Sigmoid colon (tissue), 7 donors: ENCODE results near the gene NSUN6. TPM values are rescaled to one million over a fixed set of nuclear protein-coding genes. Genes with fewer than 3 reads are reported as not detected.
"Not testable (repeated sequence)": the region's sequence is repeated elsewhere in the genome, so short reads cannot be mapped to it uniquely, and the experiment has no call there.

Experiments
- DNase-seq: peaks from one replicate; pipeline ENCODE4 v3.0.0-alpha.2; 2019
- H3K27ac ChIP-seq, 4 donors: fragments of 200-600 bp; sonication (generic); one replicate each; pipeline ENCODE4 v1.5.1; 2016 to 2019; ENCODE audit warnings: mild to moderate bottlenecking in 1 of 4
- H3K27me3 ChIP-seq, 3 donors: fragments of 200-600 bp; sonication (generic); one replicate each; pipeline ENCODE4 v1.5.1; 2019; ENCODE audit warnings: mild to moderate bottlenecking in 1 of 3
- H3K36me3 ChIP-seq, 4 donors: fragments of 200-600 bp; sonication (generic); one replicate each; pipeline ENCODE4 v1.5.1; 2016 to 2019
- H3K4me1 ChIP-seq, 4 donors: fragments of 200-600 bp; sonication (generic); one replicate each; pipeline ENCODE4 v1.5.1; 2017 to 2019
- H3K4me3 ChIP-seq, 4 donors: fragments of 200-600 bp; sonication (generic); one replicate each; pipeline ENCODE4 v1.5.1; 2017 to 2019; ENCODE audit warnings: mild to moderate bottlenecking in 2 of 4, moderate library complexity in 1 of 4
- H3K9me3 ChIP-seq, 4 donors: fragments of 200-600 bp in 3 of 4; sonication (generic) in 3 of 4; one replicate each; pipeline versions ENCODE4 v1.5.1 to v1.6.1; 2013 to 2019
- EP300 ChIP-seq, 4 donors: sonication (generic); formaldehyde crosslinking; IDR thresholded peaks; one replicate each; pipeline ENCODE4 v1.6.1; 2017; ENCODE audit warnings: antibody characterized with exemption in 4 of 4
- POLR2A ChIP-seq, 2 donors: fragments of 450-650 bp; IDR thresholded peaks; one replicate each; pipeline ENCODE4 v1.6.1; 2016; ENCODE audit warnings: antibody characterized with exemption in 2 of 2, mild to moderate bottlenecking in 2 of 2, moderate library complexity in 2 of 2
- POLR2AphosphoS5 ChIP-seq, 4 donors: sonication (generic); formaldehyde crosslinking; IDR thresholded peaks; one replicate each; pipeline ENCODE4 v1.6.1; 2017; ENCODE audit warnings: antibody characterized with exemption in 4 of 4
- WGBS, 2 donors: extraction: QIAGEN DNeasy Blood & Tissue Kit; methylation state at CpG; one replicate each; pipeline ENCODE4 v1.1.7; 2013; 5-methylcytosine and 5-hydroxymethylcytosine counted together
- intact Hi-C: fragments of 100-400 bp; cut with DNase I; formaldehyde crosslinking; loops from one replicate; pipeline ENCODE4 v1.15.1; 2023
- polyA plus RNA-seq, 3 donors: library from polyadenylated mRNA; stranded (reverse); fragments of 200-250 nt; gene quantifications; one replicate each; pipeline ENCODE4 v1.2.3, GENCODE V29; 2013
- total RNA-seq, 4 donors: library from RNA; depleted of rRNA; stranded (reverse); fragments of >200 nt; gene quantifications; one replicate each; pipeline ENCODE4 v1.1.0, GENCODE V29; 2016
- TF ChIP-seq, protein P1 (sequence below), 4 experiments: fragments of 450-650 bp in 3 of 4; fragments of 200-600 bp in 1 of 4; IDR thresholded peaks; one replicate each; pipeline ENCODE4 v1.5.1; 2016 to 2019; ENCODE audit warnings: antibody characterized with exemption in 4 of 4, mild to moderate bottlenecking in 3 of 4, moderate library complexity in 2 of 4
- donor health status: healthy with polysubstance abuse.
- donor health status: Bipolar disorder and iron deficiency.
- donor health status: healthy.

The NSUN6 gene
- total and polyA plus RNA-seq, 7 donors = 4.4 to 20.2 (median 7.3) TPM

DNA sequence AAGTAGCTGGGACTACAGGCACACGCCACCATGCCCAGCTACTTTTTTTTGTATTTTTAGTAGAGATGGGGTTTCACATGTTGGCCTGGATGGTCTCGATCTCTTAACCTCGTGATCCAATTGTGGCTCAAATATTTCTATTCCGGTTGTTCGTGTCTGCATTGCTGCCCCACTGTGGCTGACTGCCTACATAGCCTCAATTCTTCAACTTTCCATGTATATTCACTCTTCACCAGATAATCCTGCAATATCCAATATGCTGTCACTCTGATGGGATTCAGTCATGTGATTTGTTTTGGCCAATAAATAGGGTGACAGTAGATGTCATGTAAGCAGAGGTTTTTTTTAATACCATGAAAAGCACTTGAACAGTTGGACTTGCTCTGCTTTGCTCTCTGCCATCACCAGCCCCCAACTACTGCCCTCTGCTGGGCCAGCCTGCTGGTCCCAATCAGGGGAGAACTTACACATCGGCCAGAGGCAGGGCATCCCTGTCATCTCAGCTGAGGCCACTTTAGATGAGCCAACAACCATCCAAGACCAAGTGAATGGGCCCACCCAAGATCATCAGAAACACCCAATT is 56.7 kb downstream of the NSUN6 start:
- Histone ChIP-seq H3K9me3 (no peaks in the 10 kb centered on the region), H3K36me3 (peaks cover 0 to 17% (median 0%) of the 10 kb centered on the region in 4 donors), H3K4me1 (no peaks in the 10 kb centered on the region), H3K27ac (no peak overlapping the region), H3K27me3 (no peaks in the 10 kb centered on the region), H3K4me3 (no peak overlapping the region)
- TF ChIP-seq, protein P1, sequence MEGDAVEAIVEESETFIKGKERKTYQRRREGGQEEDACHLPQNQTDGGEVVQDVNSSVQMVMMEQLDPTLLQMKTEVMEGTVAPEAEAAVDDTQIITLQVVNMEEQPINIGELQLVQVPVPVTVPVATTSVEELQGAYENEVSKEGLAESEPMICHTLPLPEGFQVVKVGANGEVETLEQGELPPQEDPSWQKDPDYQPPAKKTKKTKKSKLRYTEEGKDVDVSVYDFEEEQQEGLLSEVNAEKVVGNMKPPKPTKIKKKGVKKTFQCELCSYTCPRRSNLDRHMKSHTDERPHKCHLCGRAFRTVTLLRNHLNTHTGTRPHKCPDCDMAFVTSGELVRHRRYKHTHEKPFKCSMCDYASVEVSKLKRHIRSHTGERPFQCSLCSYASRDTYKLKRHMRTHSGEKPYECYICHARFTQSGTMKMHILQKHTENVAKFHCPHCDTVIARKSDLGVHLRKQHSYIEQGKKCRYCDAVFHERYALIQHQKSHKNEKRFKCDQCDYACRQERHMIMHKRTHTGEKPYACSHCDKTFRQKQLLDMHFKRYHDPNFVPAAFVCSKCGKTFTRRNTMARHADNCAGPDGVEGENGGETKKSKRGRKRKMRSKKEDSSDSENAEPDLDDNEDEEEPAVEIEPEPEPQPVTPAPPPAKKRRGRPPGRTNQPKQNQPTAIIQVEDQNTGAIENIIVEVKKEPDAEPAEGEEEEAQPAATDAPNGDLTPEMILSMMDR (IDR thresholded peaks at IDR 0.05) = no peak
- TF ChIP-seq EP300 (IDR thresholded peaks at IDR 0.05) = no peak
- TF ChIP-seq POLR2A (IDR thresholded peaks at IDR 0.05) = no peak
- TF ChIP-seq POLR2AphosphoS5 (IDR thresholded peaks at IDR 0.05) = no peak
- intact Hi-C loops = no loop called here
- WGBS, 2 donors = 88 to 96% methylated on average over 6 of the region's 6 CpGs
- no peak for DNase-seq

DNA sequence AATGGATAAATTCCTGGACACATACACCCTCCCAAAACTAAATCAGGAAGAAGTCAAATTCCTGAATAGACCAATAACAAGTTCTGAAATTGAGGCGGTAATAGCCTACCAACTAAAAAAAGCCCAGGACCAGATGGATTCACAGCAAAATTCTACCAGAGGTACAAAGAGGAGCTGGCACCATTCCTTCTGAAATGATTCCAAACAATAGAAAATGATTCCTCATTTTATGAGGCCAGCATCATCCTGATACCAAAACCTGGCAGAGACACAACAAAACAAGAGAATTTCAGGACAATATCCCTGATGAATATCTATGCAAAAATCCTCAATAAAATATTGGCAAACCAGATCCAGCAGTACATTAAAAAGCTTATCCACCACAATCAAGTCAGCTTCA is 60.2 kb downstream of the NSUN6 start:
- H3K4me3 ChIP-seq, DNase-seq, H3K4me1 ChIP-seq, H3K27ac ChIP-seq, H3K9me3 ChIP-seq, intact Hi-C loops, H3K27me3 ChIP-seq: not testable (repeated sequence)
- WGBS, 2 donors = 96 to 98% methylated on average over 1 of the region's 1 CpG
- H3K36me3 ChIP-seq = peaks cover 0 to 19% (median 5%) of the 10 kb centered on the region in 4 donors

DNA sequence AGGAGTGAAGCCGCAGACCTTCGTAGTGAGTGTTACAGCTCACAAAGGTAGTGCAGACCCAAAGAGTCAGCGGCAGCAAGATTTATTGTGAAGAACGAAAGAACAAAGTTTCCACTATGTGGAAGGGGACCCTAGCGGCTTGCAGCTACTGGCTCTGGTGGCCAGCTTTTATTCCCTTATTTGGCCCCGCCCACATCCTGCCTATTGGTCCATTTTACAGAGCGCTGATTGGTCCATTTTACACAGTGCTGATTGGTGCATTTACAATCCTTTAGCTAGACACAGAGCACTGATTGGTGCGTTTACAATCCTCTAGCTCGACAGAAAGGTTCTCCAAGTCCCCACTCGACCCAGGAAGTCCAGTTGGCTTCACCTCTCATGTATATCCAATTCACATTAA is 64.8 kb downstream of the NSUN6 start:
- H3K36me3 ChIP-seq = peaks cover 0 to 26% (median 5%) of the 10 kb centered on the region in 4 donors
- not testable (repeated sequence) for H3K27me3 ChIP-seq
- WGBS, 2 donors = 98% methylated on average over 10 of the region's 10 CpGs

DNA sequence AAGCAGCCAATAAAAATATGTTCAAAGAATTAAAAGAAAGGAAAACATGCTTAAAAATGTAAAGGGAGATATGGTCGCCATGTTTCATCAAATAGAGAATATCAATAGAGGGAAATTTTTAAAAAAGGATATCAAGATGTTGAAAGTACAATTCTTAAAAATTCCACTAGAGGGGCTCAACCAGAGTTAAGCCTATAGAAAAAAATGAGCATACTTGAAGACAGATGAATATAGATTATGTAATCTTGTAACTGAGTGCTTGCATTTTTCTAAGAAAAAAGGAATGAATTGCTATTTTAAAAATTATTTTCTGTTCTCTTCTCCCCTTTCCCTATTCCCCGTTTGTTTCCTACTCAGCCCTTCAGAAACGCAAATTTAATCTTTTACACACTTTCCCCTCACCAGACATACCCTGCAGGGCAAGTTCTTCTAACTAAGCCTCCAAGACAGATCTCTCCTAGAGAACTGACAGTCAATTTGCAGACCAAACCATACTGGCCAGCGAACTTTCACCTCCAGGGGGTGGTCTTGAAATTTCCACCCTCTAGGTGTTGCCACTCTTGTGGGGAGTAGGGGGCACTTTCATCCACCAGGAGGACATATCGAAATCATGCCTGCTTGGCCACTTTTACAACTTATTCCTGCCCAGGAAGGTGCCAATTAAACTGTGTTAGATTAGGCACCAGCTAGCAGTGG is 67.7 kb downstream of the NSUN6 start:
- no peak overlapping the region for H3K4me3 ChIP-seq
- no peak overlapping the region for H3K27ac ChIP-seq
- intact Hi-C loops = no loop called here
- H3K9me3 ChIP-seq = peaks cover 0 to under 1% (median 0%) of the 10 kb centered on the region in 4 donors
- no peaks in the 10 kb centered on the region for H3K4me1 ChIP-seq
- TF ChIP-seq EP300 (IDR thresholded peaks at IDR 0.05) = no peak
- no peak for TF ChIP-seq POLR2AphosphoS5 (IDR thresholded peaks at IDR 0.05)
- no peaks in the 10 kb centered on the region for H3K27me3 ChIP-seq
- H3K36me3 ChIP-seq = peaks cover 0 to 42% (median 5%) of the 10 kb centered on the region in 4 donors
- 88 to 93% methylated on average over 5 of the region's 5 CpGs for WGBS, 2 donors
- DNase-seq = no peak

More for the DNA sequence above, 64.8 kb downstream of the NSUN6 start:
- intact Hi-C loops, H3K4me1 ChIP-seq, H3K27ac ChIP-seq, H3K9me3 ChIP-seq, H3K4me3 ChIP-seq, DNase-seq: not testable (repeated sequence)

DNA sequence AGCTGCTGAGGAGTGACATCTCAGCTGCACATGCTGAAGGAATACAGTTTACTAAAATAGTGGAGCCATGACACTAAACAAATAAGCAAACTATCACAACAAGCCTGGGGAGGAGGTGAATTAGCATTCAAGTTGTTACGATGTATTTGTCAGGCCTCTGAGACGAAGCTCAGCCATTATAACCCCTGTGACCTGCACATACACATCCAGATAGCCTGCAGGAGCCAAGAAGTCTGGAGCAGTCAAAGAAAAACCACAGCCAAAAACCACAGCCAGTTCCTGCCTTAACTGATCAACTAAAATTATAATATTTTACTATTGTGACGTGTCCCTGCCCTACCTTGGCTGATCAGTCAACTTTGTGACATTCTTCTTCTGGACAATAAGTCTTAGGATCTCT is 68.6 kb downstream of the NSUN6 start:
- no peak for DNase-seq
- 64 to 85% methylated on average over 3 of the region's 3 CpGs for WGBS, 2 donors
- Histone ChIP-seq H3K9me3 (peaks cover 0 to 8% (median 0%) of the 10 kb centered on the region in 4 donors), H3K27me3 (no peaks in the 10 kb centered on the region), H3K4me1 (no peaks in the 10 kb centered on the region), H3K4me3 (no peak overlapping the region), H3K27ac (no peak overlapping the region), H3K36me3 (peaks cover 0 to 42% (median 3%) of the 10 kb centered on the region in 4 donors)
- TF ChIP-seq POLR2A (IDR thresholded peaks at IDR 0.05) = no peak
- TF ChIP-seq POLR2AphosphoS5 (IDR thresholded peaks at IDR 0.05) = no peak
- intact Hi-C loops = no loop called here

DNA sequence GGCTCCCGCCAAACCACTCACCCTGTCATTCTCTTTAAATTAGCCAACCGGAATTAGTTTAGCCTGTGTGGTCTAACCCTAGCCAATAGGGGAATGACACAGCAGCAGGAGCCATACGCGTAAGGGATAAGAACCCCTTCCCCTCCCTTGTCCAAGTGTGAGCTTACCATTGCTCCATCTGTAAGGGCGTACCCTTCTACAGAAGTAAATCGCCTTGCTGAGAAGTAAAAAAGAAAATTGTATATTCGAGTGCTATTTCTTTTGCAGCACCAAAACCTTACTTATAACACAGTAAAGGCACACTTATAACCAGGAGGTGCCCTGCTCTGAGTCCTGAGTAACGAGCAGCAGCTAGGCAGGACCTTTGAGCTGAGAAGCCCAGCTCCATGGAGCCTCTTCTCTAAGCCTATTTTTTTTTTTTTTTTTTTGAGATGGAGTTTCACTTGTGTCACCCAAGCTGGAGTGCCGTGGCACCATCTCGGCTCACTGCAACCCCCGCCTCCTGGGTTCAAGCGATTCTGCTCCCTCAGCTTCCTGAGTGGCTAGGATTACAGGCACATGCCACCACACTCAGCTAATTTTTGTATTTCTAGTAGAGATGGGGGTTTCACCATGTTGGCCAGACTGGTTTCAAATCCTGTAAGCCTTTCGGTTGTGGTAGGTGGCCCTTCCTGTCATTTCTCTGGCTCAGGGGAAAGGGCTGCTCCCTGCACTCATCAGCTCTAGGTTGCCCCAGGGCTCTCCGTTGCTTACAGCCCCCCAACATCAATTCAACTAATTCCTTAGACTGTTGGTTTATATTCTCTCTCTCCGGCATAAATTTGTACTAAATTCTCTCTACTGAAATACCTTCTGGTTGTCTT is 73.3 kb downstream of the NSUN6 start:
- Histone ChIP-seq H3K4me1 (no peaks in the 10 kb centered on the region), H3K4me3 (no peak overlapping the region), H3K27me3 (no peaks in the 10 kb centered on the region), H3K9me3 (peaks cover 0 to 11% (median 0%) of the 10 kb centered on the region in 4 donors), H3K27ac (no peak overlapping the region), H3K36me3 (peaks cover 0 to 27% (median 0%) of the 10 kb centered on the region in 4 donors)
- intact Hi-C loops = no loop called here
- no peak for TF ChIP-seq EP300 (IDR thresholded peaks at IDR 0.05)
- no peak for TF ChIP-seq POLR2AphosphoS5 (IDR thresholded peaks at IDR 0.05)
- no peak for TF ChIP-seq POLR2A (IDR thresholded peaks at IDR 0.05)
- TF ChIP-seq, protein P1 (IDR thresholded peaks at IDR 0.05) = no peak
- 92 to 94% methylated on average over 15 of the region's 15 CpGs for WGBS, 2 donors
- no peak for DNase-seq
